K562 (cell line): ENCODE data around the gene HIPK2. TPM values are rescaled to one million over a fixed set of nuclear protein-coding genes. Genes with fewer than 3 reads are reported as not detected.

Source experiments
- ATAC-seq: fragments of 200-7000 bp; cut with Tn5 transposase; 3 replicates; pipeline ENCODE4 v1.9.1; 2020; ENCODE audit warnings: moderate library complexity
- BruUV-seq: library from RNA; stranded (reverse); fragments of 400-500 nt; replicated peaks from 2 replicates; lab custom pipeline; 2021; lab: Mats Ljungman, UMichigan
- CTCF ChIA-PET: fragments of 300-600 bp; formaldehyde crosslinking; extraction: SDS; loops from one replicate; lab custom pipeline; 2021; ENCODE audit warnings: low intra/inter-chr PET ratio; lab: Yijun Ruan, JAX
- POLR2A ChIA-PET: fragments of 300-600, 350-650 bp; sonication (Branson Sonifier 250); formaldehyde crosslinking; extraction: SDS; loops from one replicate; lab custom pipeline; 2021; ENCODE audit warnings: antibody characterized with exemption, inconsistent platforms; lab: Yijun Ruan, JAX
- DNase-seq, 4 experiments: peaks; one replicate each; pipeline versions ENCODE4 v3.0.0 to v3.0.0-alpha.2; 2011 to 2018; ENCODE audit warnings: low spot score in 3 of 4, mixed read lengths in 3 of 4; ENCODE audit errors: extremely low read depth in 1 of 4
- FAIRE-seq: peaks from 2 replicates; lab custom pipeline; 2011; peaks lifted over from hg19 to GRCh38; lab: Jason Lieb, UNC
- H2AFZ ChIP-seq: 2 replicates; pipeline ENCODE4 v1.6.0; 2011; ENCODE audit warnings: low read depth, low read length, control low read depth, inconsistent platforms
- H3K27ac ChIP-seq: fragments of 200-600 bp; 3 replicates; pipeline ENCODE4 v1.8.0; 2011; ENCODE audit warnings: low read depth, mild to moderate bottlenecking, control low read depth, inconsistent platforms, low read length, moderate library complexity, mixed read lengths; ENCODE audit errors: extremely low read depth
- H3K27me3 ChIP-seq, 2 experiments: fragments of 300-600 bp in 1 of 2; 2 replicates in 1 of 2; 3 replicates in 1 of 2; pipeline versions ENCODE4 v1.6.0 to v1.8.0; 2011; ENCODE audit warnings: inconsistent platforms in 2 of 2, low read length in 2 of 2, mild to moderate bottlenecking in 1 of 2, mixed read lengths in 1 of 2, moderate library complexity in 1 of 2; ENCODE audit not compliant: control insufficient read depth in 2 of 2, insufficient read depth in 2 of 2
- H3K36me3 ChIP-seq: fragments of 300-600 bp; 3 replicates; pipeline ENCODE4 v1.8.0; 2011; ENCODE audit warnings: mild to moderate bottlenecking, low read length, inconsistent platforms; ENCODE audit not compliant: control insufficient read depth, insufficient read depth
- H3K4me1 ChIP-seq, 2 experiments: fragments of 200-600 bp in 1 of 2; replicated peaks in 1 of 2; 2 replicates in 1 of 2; 3 replicates in 1 of 2; pipeline versions ENCODE4 v1.5.1 to v1.8.0; 2011; ENCODE audit warnings: inconsistent platforms in 2 of 2, low read length in 2 of 2, mild to moderate bottlenecking in 1 of 2, mixed read lengths in 1 of 2, moderate library complexity in 1 of 2; ENCODE audit not compliant: control insufficient read depth in 2 of 2, insufficient read depth in 2 of 2
- H3K4me2 ChIP-seq: 2 replicates; pipeline ENCODE4 v1.6.1; 2011; ENCODE audit warnings: low read length, control low read depth, inconsistent platforms, mixed read lengths; ENCODE audit not compliant: insufficient read depth
- H3K4me3 ChIP-seq: fragments of 200-600 bp; sonication (generic), shearing (Covaris generic); 2 replicates; pipeline ENCODE4 v1.5.1; 2016; ENCODE audit warnings: control low read depth, inconsistent platforms
- H3K79me2 ChIP-seq: fragments of 200-600 bp; 3 replicates; pipeline ENCODE4 v1.8.0; 2011; ENCODE audit warnings: low read length, inconsistent platforms; ENCODE audit not compliant: control insufficient read depth, insufficient read depth
- H3K9ac ChIP-seq, 2 experiments: 2 replicates each; pipeline versions ENCODE4 v1.6.0 to v1.6.1; 2011; ENCODE audit warnings: low read depth in 2 of 2, low read length in 2 of 2, control low read depth in 1 of 2, inconsistent platforms in 1 of 2, mild to moderate bottlenecking in 1 of 2, mixed read lengths in 1 of 2; ENCODE audit not compliant: insufficient read depth in 1 of 2
- H3K9me1 ChIP-seq: one replicate; pipeline ENCODE4 v1.6.0; 2011; ENCODE audit warnings: inconsistent platforms, mild to moderate bottlenecking, low read length, moderate library complexity; ENCODE audit not compliant: control insufficient read depth, insufficient read depth
- H3K9me3 ChIP-seq: replicated peaks from 2 replicates; pipeline ENCODE4 v1.5.1; 2011; ENCODE audit warnings: low read depth, low read length, inconsistent platforms; ENCODE audit not compliant: control insufficient read depth, insufficient read depth
- H4K20me1 ChIP-seq: replicated peaks from 2 replicates; pipeline ENCODE4 v1.6.1; 2011; ENCODE audit warnings: low read length, inconsistent platforms, mixed read lengths; ENCODE audit not compliant: control insufficient read depth, insufficient read depth
- RBBP5 ChIP-seq: fragments of 200-600 bp; sonication (generic); IDR thresholded peaks from 2 replicates; pipeline ENCODE4 v1.6.1; 2012; ENCODE audit warnings: borderline replicate concordance, mild to moderate bottlenecking, low read length, control low read depth, inconsistent platforms; ENCODE audit not compliant: insufficient read depth, poor library complexity, severe bottlenecking
- SMARCC2 ChIP-seq: fragments of 450-650 bp; IDR thresholded peaks from 2 replicates; pipeline ENCODE4 v1.6.1; 2017; ENCODE audit warnings: antibody characterized with exemption, moderate library complexity, mild to moderate bottlenecking, low read depth
- SNAPC5 ChIP-seq: fragments of 250-450 bp; sonication (Bioruptor Pico); IDR thresholded peaks from 2 replicates; pipeline ENCODE4 v1.8.0; 2021; ENCODE audit warnings: moderate library complexity, mild to moderate bottlenecking, inconsistent platforms
- TEAD1 ChIP-seq, 2 experiments: fragments of 450-650 bp in 1 of 2; sonication (generic) in 1 of 2; formaldehyde crosslinking; IDR thresholded peaks; 2 replicates each; pipeline versions ENCODE4 v1.4.0 to v1.8.0; 2020 to 2022; ENCODE audit warnings: mild to moderate bottlenecking in 2 of 2, missing genetic modification reagents in 1 of 2
- WGBS: fragments of 100-300 bp; shearing (Covaris generic); methylation state at CpG from one replicate; pipeline ENCODE4 v1.1.6; 2016; ENCODE audit warnings: low coverage, mixed read lengths; ENCODE audit not compliant: insufficient coverage; ENCODE audit errors: missing lambda C conversion rate; 5-methylcytosine and 5-hydroxymethylcytosine counted together
- in situ Hi-C: fragments of 300-500 bp; cut with MboI; formaldehyde crosslinking; loops from 4 replicates; pipeline ENCODE4 v1.15.0; 2018; ENCODE audit warnings: inconsistent platforms, mixed read lengths
- intact Hi-C: fragments of 100-400 bp; cut with micrococcal nuclease; formaldehyde crosslinking; loops from 2 replicates; pipeline ENCODE4 v1.14.2; 2022
- polyA plus RNA-seq, 8 experiments: library from polyadenylated mRNA; depleted of rRNA in 4 of 8; stranded (reverse) in 5 of 8; unstranded in 3 of 8; fragments of >200 nt; fragmentation: Nextera tagmentation in 2 of 8; fragmentation: Illumina TruSeq in 1 of 8; extraction: Ambion mirVana in 2 of 8; extraction: Trizol in 1 of 8; gene quantifications; 2 replicates each; pipeline versions ENCODE4 v1.2.1 to v1.2.3, GENCODE V29; 2011 to 2014; ENCODE audit warnings: inconsistent platforms in 1 of 8, missing spikeins in 1 of 8
- total RNA-seq, 7 experiments: library from RNA; depleted of rRNA in 6 of 7; stranded (reverse); fragments of >200 nt in 6 of 7; fragmentation: Illumina TruSeq in 2 of 7; extraction: Trizol in 2 of 7; gene quantifications; 2 replicates each; pipeline versions ENCODE4 v1.2.1 to v1.2.3, GENCODE V29; 2011 to 2021; ENCODE audit warnings: low replicate concordance in 1 of 7

The HIPK2 gene
- total and polyA plus RNA-seq, 9 of the 15 experiments (the other 6 are each of a cell fraction or from before 2014, with no cell fraction given): 0.69 to 19.8 (median 5.1) TPM

- no peak for FAIRE-seq
- 37% methylated on average over 14 of the region's 14 CpGs for WGBS
- Histone ChIP-seq H2AFZ (no peak overlapping the region), H3K27ac (no peak overlapping the region)
- 0 out of 4 replicates have a peak, but pooled peaks of 1 of the 2 experiments have one; percentile 24 for TF ChIP-seq TEAD1 (CRISPR knock-in tag; IDR thresholded peaks at IDR 0.05)
- TF ChIP-seq RBBP5: peak; percentile 20
- TF ChIP-seq SMARCC2: no peak
- no peak for TF ChIP-seq SNAPC5
- TF ChIP-seq, all 486 proteins: peak for 2
- POLR2A ChIA-PET: interaction anchor here (1.2 kb wide), 1 partner anchor 28 kb away, joined by 3 read pairs; no protein-coding TSS in a partner anchor
- Histone ChIP-seq H3K36me3 (no peaks in the 10 kb centered on the region), H3K9me1 (no peaks in the 10 kb centered on the region), H3K9me3 (no peaks in the 10 kb centered on the region), H3K9ac (no peak overlapping the region), H4K20me1 (no peaks in the 10 kb centered on the region), H3K27me3 (peaks cover 0 to 15% of the 10 kb centered on the region in 2 experiments; a peak in 1 of 5 replicates), H3K4me1 (peaks cover 0 to 7% of the 10 kb centered on the region in 2 experiments; a peak in 3 of 5 replicates), H3K4me3 (no peak overlapping the region), H3K4me2 (no peak overlapping the region), H3K79me2 (no peaks in the 10 kb centered on the region)
- no TSS peak for BruUV-seq
- ATAC-seq: no peak
- DNase-seq: no peak
- in situ Hi-C loops: no loop called here
- CTCF ChIA-PET: interaction anchor here (0.6 kb wide), 2 partner anchors 249 to 1782 kb away, joined by 3 read pairs; no protein-coding TSS in a partner anchor
- intact Hi-C loops: no loop called here
These were observed 210.0 kb downstream of the HIPK2 start for GRCh38 chr7:139567647-139568345.
